ENCODE data around the gene GPX7.

GPX7 gene

DNA sequence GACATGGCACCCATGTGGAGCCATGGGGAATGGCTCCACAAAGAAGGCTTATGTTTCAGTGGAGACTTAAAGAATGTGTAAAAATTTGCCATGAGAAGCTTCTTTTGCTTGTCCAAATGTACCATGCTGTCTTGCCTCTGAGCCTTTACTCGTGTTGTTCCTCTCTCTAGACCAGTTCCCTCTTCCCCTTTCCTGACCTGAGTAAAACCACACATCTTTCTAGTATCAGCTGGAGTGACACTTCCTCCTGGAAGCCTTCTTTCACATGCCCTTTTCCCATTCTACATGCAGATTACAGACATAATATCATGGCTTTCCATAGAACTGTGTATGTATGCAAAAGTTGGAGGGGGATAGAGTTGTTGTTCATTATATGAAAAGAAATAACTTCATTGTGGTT is 13.6 kb upstream of the GPX7 start:
- no peak for DNase-seq

DNA sequence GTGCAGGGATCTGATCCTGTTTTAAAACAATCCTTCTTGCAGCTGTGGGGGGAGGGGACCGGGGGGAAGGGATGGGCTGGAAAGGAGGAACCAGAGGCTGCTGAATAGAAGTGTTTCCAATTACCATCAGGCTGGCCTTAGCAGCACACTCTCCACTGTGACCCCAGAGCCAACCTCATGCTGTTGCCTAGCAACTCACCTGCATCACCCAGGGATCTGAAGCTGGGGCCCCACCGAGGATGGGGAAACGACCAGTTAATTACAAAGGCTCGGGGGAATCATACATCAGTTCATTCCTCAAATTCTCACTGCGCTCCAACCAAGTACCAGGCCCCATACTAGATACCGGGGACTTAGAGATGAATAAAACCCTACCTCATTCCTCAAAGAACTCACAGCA is 11.9 kb upstream of the GPX7 start:
- DNase-seq, result no peak

DNA sequence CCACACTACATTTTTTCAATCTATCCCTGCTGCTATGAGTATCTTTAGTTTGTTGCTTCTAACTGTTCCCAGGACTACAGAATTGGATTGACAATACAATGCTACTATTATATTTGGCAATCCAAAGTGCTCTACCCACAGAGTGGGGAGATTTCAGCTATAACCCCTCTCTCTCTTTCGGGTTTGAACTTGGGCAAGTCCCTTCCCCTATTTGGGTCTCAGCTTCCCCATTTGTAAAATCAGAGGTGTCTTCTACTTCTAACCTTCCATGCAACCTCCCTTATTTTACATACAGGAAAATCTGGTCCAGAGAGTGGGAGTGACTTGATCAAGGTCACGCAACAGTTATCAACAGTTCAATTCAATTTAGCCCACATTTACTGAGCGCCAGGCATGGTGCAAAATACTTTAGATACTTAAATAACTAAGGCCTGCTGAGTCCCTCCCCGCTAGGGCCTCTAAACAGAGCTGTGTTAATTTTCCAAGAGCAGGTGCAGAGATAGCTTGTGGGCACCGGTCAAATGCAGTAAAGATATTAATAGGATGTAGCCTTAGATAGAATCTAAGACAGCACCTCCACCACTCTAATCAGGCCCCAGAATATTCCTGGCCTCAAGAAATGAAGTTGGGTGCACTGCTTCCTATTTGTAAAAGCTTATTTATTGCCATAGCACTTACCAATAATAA is 9.4 kb upstream of the GPX7 start:
- DNase-seq, result no peak

DNA sequence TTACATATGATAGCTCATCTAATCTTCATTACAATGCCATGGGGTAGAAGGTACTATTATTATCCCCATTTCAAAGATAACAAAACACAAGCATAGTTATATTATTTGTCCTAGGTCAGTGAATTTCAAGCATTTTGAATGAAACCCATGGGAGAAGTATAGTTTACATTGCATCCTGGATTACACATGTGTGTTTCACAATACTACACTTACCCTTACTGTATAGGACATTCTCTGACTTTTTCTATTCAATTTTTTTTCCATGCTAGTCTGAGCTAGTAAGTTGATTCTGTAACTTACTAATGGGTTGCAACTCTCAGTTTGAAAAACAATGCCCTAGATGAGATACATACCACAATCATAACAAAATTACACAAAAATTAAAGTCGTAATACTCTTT is 8.7 kb upstream of the GPX7 start:
- no peak for DNase-seq

DNA sequence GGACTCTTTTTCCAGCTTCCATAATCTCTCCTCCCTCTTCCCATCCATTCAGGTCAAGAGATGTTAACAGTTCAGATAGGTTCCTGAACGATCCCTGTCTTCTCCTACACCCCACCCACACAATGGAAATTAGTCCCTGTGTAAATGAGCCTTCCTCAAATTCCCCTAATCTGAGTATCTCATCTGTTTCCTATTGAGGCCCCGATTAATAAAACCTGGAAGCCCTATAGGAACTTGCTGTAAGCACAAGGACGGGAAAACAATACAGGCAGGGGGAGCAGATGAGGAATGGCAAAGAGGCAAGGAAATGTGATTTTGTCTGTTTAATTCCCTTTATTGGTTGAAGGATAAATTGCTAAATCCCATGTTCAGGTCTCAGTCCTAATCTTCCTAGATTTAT is 7.1 kb upstream of the GPX7 start:
- no peak for DNase-seq

DNA sequence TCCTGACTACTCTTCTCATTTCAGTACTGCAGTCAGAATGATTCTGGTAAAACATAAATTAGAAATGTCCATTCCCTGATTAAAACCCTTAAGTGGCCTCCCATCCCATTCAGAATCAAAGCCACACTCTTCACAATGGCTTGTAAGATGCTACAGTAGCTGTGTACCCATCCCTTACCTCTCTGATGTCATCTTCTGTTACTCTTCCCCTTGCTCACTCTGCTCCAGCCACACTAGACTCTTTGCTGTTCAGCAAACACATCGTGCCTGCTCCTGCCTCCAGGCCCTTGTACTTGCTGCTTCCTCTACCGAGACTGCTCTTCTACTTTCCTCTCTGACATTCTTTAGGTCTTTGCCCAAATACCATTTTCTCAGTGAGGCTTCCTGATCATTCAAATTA is 4.3 kb upstream of the GPX7 start:
- DNase-seq, result no peak

DNA sequence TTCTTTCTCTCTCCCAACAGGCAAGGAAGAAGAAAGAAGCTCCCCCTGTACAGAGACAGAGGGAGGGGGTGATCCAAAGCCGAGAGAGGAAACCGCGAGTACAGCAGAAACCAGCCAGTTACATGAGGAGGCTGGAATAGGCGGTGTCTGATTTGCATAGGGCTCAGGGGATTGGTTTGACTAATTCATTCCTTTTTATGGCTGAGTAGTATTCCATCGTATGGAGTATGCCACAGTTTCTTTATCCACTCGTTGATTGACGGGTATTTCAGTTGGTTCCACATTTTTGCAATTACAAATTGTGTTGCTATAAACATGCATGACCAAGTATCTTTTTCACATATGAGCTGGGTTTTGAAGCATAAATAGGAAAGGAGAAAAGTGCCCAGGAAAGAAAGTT is 3.4 kb upstream of the GPX7 start:
- DNase-seq, result no peak

DNA sequence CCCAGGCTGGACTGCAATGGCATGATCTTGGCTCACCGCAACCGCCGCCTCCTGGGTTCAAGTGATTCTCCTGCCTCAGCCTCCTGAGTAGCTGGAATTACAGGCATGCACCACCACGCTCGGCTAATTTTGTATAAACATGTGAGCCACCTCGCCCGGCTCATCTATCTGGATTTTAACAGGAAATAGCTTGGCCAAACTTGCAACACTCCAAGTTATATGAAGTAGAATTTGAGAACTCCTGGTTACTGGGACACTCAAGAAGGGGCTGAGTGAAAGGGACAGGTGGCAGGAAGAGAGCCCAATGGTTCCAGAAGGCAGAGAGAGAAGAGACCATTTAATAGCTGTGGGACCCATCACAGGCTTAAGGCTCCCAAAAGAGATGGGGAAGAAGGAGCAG is 2.9 kb upstream of the GPX7 start:
- DNase-seq, result no peak

DNA sequence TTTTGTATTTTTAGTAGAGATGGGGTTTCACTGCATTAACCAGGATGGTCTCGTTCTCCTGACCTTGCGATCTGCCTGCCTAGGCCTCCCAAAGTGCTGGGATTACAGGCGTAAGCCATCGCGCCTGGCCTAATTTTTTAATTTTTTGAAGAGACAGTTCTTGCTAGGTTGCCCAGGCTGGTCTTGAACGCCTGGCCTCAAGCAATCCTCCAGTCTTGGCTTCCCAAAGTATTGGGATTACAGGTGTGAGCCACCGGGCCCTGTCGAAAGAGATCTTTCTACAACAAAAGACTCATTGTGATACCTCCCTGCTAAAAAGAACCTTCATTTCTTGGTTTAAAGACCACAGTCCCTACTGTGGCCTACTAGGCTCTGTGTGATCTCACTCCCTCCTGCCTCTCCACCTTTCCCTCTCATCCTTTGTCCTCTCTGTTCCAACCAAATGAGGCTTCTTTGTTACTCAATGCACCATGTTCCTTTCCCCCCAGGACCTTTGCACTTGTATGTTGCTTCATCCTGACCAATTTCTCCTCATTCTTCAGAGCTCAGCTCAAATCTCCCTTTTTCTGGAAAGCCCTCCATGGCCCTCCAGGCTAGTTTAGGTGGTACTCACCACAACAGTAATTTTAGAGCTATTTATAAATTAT is 1.5 kb upstream of the GPX7 start:
- no peak for DNase-seq

DNA sequence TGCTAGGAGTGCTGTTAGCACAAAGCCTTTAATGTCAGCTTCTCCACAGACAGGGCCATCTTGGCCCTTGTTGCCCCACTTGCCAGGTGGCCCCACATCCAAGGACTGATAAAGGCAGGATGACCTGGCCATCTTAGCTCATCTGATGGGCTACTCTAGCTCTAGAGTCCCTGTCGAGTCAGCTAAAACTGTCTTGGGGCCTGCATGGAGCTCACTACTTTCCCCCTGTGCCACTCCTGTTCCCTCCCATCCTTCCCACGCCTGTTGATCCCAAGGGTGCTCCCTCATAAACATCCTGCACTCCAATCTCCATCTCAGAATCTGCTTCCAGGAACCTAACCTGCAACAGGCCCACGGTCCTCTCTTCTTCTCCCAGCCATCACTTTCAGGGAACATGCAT is 652 bp upstream of the GPX7 start:
- no peak for DNase-seq

DNA sequence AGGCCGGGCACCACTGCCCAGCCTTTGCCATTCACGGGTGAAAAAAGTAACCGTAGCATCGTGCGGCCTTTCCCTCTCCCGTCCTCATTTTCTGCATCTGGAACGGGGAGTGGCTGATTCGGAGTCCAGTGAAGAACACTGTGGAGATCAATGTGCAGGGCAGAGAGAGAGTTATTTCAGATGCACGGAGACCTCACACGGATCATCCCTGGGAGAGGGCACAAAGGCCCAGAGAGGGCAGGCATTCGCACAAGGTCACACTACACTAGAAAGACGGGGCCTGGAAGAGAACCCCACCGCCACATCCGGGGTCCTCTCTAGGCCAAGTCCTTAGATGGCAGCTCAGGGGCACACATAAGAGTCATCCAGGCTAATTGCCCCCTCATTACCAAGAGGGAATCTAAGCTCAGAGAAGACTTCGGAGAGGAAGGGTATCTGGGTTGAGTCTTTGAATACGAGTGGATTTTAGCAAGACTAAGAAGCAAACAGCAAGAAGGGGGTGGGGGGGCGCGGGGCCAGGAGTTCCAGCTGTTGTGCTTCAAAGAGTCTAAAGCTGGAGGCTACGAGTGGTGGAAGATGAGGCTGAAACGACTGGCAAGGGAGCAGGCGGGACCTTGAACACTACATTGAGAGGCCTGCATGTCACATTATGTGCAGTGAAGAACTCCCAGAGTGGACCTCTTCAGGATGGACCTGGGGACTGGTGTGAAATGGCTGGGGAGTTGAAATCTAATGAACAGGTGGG is 857 bp downstream of the GPX7 start:
- no peak for DNase-seq

DNA sequence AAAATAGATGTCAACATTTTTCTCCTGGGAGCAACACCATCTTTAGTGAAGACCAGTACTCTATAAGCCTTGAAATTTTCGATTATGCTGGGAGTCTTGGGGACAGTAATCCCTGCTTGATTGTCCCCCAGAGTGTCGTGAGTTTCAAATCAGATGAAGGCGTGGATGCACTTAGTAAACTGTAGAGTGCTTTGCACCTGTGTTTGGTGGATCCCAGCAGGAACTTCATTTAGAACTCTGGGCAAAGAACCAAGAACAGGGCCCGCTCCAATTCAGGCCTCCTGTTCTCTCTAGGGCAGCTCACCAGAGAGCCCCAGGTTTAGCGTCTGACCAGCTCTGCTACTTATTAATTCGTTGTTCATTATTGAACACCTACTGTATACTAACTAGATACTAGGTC is 1.5 kb downstream of the GPX7 start:
- no peak for DNase-seq

DNA sequence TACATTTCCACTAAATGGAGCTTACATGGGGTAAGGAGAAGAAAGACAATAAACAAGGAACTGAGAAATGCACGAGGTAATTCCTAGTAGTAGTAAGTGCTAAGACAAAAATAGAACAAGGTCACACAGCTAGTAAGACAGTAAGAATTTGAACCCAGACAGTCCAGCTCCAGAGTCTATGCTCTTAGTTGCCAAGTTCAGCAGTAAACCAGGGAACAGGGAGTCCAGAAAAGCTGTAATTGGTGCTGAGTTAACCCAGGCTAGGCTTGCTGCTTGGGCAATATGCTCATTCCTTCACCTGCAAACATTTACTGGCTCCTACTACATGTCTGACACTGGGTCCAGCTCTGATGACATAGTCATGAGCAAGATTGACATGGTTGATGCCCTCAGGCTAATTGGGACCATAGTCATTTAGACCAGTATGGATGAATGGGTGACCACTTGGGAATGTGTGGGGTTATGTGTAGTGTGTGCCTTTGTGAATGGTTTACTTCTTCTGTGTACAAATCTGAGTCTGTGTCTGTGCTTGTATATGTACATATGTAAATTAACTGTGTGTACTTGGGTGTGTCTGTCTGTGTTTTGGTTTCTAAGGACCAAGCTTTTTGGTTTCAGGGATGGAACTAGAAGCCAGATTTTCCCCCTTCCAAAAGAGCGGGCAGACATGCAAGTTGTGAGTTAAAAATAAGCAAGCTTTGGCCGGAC is 2.0 kb downstream of the GPX7 start:
- DNase-seq, result no peak

DNA sequence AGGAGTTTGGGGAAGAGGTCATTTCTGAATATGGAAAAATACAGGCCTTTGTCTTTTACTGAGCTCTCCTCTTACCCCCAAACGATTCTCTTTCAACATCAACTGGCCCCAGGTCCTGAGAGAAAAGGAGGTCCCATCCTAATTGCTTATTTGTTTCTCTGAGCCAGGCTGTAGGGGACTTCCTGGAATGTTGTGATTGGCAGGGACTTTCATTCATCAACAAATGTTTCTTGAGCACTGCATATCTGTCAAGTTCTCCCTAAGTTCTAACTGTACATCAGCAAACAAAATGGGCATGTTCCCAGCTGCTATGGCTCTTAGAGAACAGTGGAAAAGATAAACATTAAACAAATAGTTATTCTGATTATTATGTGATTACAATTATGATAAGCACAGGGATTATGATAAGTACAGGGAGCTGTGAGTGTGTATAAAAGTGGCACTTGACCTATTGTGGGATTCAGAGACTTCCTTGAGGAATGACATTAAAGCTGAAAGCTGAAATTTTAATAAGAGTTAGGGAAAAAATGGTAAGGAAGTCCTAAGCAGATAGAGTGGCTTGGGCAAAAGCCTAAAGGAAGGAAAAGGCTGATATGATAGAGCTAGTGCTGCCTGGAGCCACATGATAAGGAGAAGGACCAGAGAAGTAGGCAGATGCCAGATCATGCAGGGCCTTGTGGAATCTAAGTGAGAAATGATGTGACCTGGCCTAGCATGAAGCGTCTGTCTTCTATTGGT is 11.6 kb downstream of the GPX7 start:
- DNase-seq, result no peak

DNA sequence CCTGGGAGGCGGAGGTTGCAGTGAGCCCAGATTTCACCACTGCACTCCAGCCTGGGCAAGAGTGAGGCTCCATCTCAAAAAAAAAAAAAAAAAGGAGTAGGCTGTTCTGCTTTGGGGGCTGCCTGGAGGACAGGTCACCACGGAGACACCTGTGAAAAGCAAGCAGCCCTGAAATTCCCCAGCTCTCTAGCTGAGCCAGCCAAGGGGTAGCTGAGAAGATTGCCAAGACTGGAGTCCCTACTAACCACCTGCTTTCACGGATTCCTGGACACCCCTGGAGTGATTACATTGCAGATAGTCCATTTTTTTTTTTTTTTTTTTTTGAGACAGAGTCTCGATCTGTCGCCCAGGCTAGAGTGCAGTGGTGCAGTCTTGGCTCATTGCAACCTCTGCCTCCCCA is 12.5 kb downstream of the GPX7 start:
- no peak for DNase-seq

DNA sequence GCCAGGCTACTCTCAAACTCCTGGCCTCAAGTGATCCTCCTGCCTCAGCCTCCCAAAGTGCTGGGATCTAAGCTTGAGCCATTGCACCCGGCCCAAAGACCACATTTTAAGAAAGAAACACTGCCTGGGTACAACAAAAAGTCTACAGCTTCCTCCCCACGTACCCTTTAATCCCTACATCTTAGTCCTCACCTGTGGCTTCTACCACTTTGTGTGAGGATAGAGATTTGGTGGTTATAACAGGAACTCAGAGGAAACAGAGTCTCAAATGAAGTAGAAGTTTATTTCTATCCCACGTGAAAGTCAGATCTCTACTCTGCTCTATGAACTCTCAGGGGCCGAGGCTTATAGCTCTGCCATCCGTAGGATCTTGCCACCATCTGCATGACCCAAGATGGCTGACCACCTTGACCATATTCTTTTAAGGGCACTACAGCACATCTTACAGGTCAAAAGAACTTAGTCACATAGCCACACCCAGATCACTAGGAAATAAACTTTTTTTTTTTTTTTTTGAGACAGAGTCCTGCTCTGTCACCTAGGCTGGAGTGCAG is 13.4 kb downstream of the GPX7 start:
- no peak for DNase-seq

DNA sequence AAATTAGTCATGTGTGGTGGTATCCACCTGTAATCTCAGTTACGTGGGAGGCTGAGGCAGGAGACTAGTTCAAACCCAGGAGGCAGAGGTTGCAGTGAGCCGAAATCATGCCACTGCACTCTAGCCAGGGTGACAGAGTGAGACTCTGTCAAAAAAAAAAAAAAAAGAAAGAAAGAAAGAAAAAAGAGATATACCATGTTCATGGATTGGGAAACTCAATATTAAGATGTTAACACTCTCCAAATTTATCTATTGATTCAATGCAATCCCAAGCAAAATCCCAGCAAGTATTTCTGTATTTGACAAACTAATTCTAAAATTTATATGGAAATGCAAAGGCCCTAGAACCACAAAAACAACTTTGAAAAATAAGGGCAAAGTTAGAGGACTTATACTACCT is 19.8 kb downstream of the GPX7 start:
- no peak for DNase-seq

DNA sequence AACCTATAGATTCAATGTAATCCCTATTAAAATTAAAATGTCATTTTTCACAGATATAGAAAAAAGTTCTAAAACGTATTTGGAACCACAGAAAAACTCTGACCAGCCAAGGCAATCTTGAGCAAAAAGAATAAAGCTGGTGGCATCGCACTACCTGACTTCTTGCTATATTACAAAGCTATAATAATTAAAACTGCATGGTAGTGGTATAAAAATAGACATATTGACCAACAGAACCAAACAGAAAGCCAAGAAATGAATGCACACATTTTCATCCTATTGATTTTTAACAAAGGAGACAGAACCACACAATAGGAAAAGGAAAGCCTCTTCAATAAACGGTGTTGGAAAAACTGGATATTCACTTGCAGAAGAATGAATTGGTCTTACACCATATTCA is 21.6 kb downstream of the GPX7 start:
- DNase-seq, result no peak

DNA sequence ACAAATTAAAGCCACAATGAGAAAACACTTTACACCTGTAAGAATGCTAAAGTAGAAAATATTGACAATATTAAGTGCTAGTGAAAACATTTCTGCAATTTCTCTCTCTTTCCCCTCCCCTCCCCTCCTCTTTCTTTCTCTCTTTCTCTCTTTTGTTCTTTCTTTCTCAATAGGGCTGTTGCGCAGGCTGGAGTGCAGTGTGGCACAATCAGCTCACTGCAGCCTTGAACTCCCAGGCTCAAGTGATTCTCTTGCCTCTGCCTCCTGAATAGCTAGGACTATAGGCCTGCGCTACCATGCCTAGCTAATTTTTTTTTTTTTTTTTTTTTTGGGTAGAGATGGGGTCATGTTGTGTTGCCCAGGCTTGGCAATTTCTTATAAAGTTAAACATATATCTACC is 24.9 kb downstream of the GPX7 start:
- no peak for DNase-seq

DNA sequence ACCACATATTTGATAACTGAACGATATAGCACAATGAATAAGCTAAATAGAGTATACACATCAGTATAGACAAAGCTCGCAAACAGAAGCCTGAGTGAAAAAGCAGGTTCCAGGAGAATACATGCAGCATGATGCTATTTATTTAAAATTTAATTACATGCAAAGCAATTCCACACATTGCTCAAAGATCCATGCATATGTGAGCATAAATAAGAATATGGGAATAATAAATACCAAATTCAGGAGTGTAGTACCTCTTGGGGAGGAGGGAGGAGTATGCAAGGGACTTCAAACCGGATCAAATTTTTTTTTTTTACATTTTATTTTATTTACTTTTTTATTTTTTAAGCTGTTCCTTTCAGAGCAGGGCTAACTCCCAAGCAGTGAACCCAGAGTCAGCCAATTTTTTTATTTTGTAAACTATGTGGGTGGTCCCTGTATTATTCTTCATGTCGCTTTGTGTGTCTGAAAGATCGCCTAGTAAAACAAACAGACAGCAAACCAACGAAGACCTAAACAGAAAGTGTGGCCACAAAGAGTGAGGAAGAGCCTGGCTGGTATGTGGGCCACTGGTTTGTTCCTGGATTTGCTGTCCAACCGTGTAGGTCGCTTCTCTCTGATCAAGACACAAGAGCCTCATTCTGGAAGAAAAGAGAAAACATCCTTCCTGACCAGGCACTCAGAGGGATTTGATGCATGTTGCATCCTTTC is 26.6 kb downstream of the GPX7 start:
- no peak for DNase-seq

DNA sequence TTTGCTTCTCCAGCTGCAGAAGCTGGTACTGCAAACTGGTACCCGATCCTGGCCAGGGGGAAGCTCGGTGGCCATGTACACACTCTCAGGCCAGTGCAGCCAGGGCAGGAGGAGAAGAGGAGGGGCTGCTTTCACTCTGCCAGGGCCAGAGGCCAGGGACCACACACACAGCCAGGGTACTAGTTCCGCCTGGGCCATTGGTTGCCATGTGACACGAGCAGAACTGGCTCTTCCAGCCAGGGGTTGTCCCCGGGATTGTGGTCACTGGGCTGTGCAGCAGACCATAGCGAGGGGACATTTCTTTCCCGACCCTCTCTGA is 27.1 kb downstream of the GPX7 start:
- no peak for DNase-seq

DNA sequence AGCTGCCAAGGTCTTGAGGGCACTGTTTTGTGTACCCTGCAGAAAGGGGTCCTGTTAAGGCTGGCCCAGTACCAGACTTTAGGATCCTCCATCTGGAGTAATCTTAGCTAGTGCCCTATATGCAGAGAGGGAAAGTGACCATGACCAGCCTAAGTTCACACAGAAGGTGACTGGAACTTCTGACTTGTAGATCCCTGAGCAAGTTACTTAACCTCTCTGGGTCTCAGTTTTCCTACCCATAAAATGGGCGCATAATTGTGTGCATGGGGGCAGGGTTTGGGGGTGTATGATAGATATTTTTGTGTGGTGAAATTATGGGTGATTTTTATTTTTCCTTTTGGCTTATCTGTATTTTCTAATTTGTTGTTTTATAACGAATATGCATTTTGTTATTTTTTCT is 27.5 kb downstream of the GPX7 start:
- DNase-seq, result no peak

All from NCI-H2029 treated with DMSO at 0.1 percent for 48 hours (cell line).